HEK293 (cell line): ENCODE data around the gene IGSF9B.

ENCODE experiments used
- CTCF ChIA-PET: fragments of 350-600 bp; formaldehyde crosslinking; extraction: SDS; loops from one replicate; lab custom pipeline; 2021; ENCODE audit warnings: antibody characterized with exemption; lab: Yijun Ruan, JAX
- POLR2A ChIA-PET: fragments of 300-600 bp; formaldehyde crosslinking; extraction: SDS; loops from one replicate; lab custom pipeline; 2020; ENCODE audit warnings: antibody characterized with exemption, inconsistent platforms; lab: Yijun Ruan, JAX
- H3K27ac ChIP-seq: fragments of 200-500 bp; sonication (Bioruptor generic); 2 replicates; pipeline ENCODE4 v1.5.1; 2014; ENCODE audit warnings: low read depth, low read length, control low read depth, inconsistent platforms; ENCODE audit errors: extremely low read depth
- H3K36me3 ChIP-seq, 2 experiments: fragments of 200-500 bp in 1 of 2; sonication (Bioruptor generic) in 1 of 2; 1 replicate in 1 of 2; 2 replicates in 1 of 2; pipeline ENCODE4 v1.5.1; 2014 to 2017; ENCODE audit warnings: inconsistent platforms in 2 of 2, low read length in 2 of 2; ENCODE audit not compliant: control insufficient read depth in 2 of 2, insufficient read depth in 1 of 2
- H3K4me1 ChIP-seq: fragments of 200-500 bp; sonication (Bioruptor generic); 2 replicates; pipeline ENCODE4 v1.5.1; 2014; ENCODE audit warnings: mild to moderate bottlenecking, low read length, inconsistent platforms; ENCODE audit not compliant: control insufficient read depth, insufficient read depth
- H3K4me3 ChIP-seq: 2 replicates; pipeline ENCODE4 v1.5.1; 2011; ENCODE audit warnings: low read depth, mild to moderate bottlenecking, control low read depth, low read length, moderate library complexity
- H3K9me3 ChIP-seq: fragments of 200-500 bp; sonication (Bioruptor generic); 2 replicates; pipeline ENCODE4 v1.5.1; 2014; ENCODE audit warnings: low read depth, low read length, inconsistent platforms; ENCODE audit not compliant: control insufficient read depth, insufficient read depth
- CTCF ChIP-seq: fragments of 450-650 bp; formaldehyde crosslinking; IDR thresholded peaks from 2 replicates; pipeline ENCODE4 v1.5.1; 2016; ENCODE audit warnings: missing biosample characterization, missing genetic modification characterization
- HOXC10 ChIP-seq: sonication (generic); formaldehyde crosslinking; IDR thresholded peaks from 2 replicates; pipeline ENCODE4 v1.8.1; 2023; ENCODE audit warnings: mild to moderate bottlenecking, missing genetic modification reagents
- PRDM6 ChIP-seq: fragments of 450-650 bp; formaldehyde crosslinking; IDR thresholded peaks from 2 replicates; pipeline ENCODE4 v1.5.1; 2017; ENCODE audit warnings: missing biosample characterization, missing genetic modification characterization
- ZBTB26 ChIP-seq: fragments of 450-650 bp; formaldehyde crosslinking; optimal IDR thresholded peaks from 2 replicates; pipeline ENCODE3; 2016; ENCODE audit warnings: missing biosample characterization, mild to moderate bottlenecking, missing genetic modification characterization
- ZBTB49 ChIP-seq: fragments of 450-650 bp; formaldehyde crosslinking; IDR thresholded peaks from 2 replicates; pipeline ENCODE4 v1.5.1; 2016; ENCODE audit warnings: missing biosample characterization, missing genetic modification characterization, low read depth
- ZNF112 ChIP-seq: fragments of 450-650 bp; formaldehyde crosslinking; IDR thresholded peaks from 2 replicates; pipeline ENCODE4 v1.5.0; 2017; ENCODE audit warnings: missing biosample characterization, missing genetic modification characterization
- ZNF341 ChIP-seq: fragments of 450-650 bp; formaldehyde crosslinking; IDR thresholded peaks from 2 replicates; pipeline ENCODE4; 2016; ENCODE audit warnings: low read depth, missing biosample characterization, missing genetic modification characterization
- ZNF423 ChIP-seq: fragments of 450-650 bp; formaldehyde crosslinking; IDR thresholded peaks from 2 replicates; pipeline ENCODE4 v1.5.1; 2016; ENCODE audit warnings: missing biosample characterization, missing genetic modification characterization
- ZNF785 ChIP-seq: fragments of 450-650 bp; formaldehyde crosslinking; IDR thresholded peaks from 2 replicates; pipeline ENCODE4 v1.5.1; 2016; ENCODE audit warnings: missing biosample characterization, missing genetic modification characterization

IGSF9B gene

GRCh38 chr11:133927690-133928627 is 28.8 kb downstream of the IGSF9B start (continued):
- TF ChIP-seq ZBTB49 (tag by site-specific recombination) (no peak), CTCF (tag by site-specific recombination) (peak; percentile 81), ZNF423 (tag by site-specific recombination) (0 out of 2 replicates have a peak, but pooled peaks have one; percentile 19), ZNF785 (no peak), ZBTB26 (peak; percentile 24)

GRCh38 chr11:133926466-133927246 is 30.1 kb downstream of the IGSF9B start:
- ChIA-PET CTCF (interaction anchor here (0.5 to 2.5 kb wide), 20 partner anchors 11 to 761 kb away, joined by 3 to 23 read pairs (median 5); no protein-coding TSS in a partner anchor), POLR2A (interaction anchor here (1.5 kb wide), 1 partner anchor 142 kb away, joined by 3 read pairs; the partner anchor contains the start of gene JAM3)
- Histone ChIP-seq H3K9me3 (no peaks in the 10 kb centered on the region), H3K4me1 (no peaks in the 10 kb centered on the region), H3K27ac (no peak overlapping the region), H3K36me3 (peaks cover 0 to 38% of the 10 kb centered on the region in 2 experiments; a peak in 1 of 3 replicates), H3K4me3 (no peak overlapping the region)
- TF ChIP-seq HOXC10, result no peak

- no peak overlapping the region for H3K27ac ChIP-seq
- POLR2A ChIA-PET, result no interaction called here
- no peaks in the 10 kb centered on the region for H3K4me1 ChIP-seq
- CTCF ChIA-PET, result interaction anchor here (0.8 to 1.8 kb wide), 5 partner anchors 8 to 213 kb away, joined by 3 to 5 read pairs (median 4); no protein-coding TSS in a partner anchor
- peaks cover 0 to 44% of the 10 kb centered on the region in 2 experiments; a peak in 1 of 3 replicates for H3K36me3 ChIP-seq
- no peak for TF ChIP-seq ZNF341
- no peak overlapping the region for H3K4me3 ChIP-seq
- no peaks in the 10 kb centered on the region for H3K9me3 ChIP-seq
Observed at GRCh38 chr11:133925756-133926155, 31.0 kb downstream of the IGSF9B start.

GRCh38 chr11:133924661-133925060 is 32.1 kb downstream of the IGSF9B start:
- POLR2A ChIA-PET, result no interaction called here
- H3K9me3 ChIP-seq, result no peaks in the 10 kb centered on the region

More at GRCh38 chr11:133924661-133925060, 32.1 kb downstream of the IGSF9B start:
- TF ChIP-seq ZNF112 (tag by site-specific recombination), result peak; percentile 82; the same call in 1 of the 2 replicates
- TF ChIP-seq PRDM6 (tag by site-specific recombination), result no peak
- TF ChIP-seq, all 188 proteins: peak for 1
- no peak overlapping the region for H3K4me3 ChIP-seq
- H3K4me1 ChIP-seq, result no peaks in the 10 kb centered on the region
- CTCF ChIA-PET, result interaction anchor here (1.2 to 2.2 kb wide), 3 partner anchors 13 to 215 kb away, joined by 3 to 9 read pairs (median 5); no protein-coding TSS in a partner anchor
- no peak overlapping the region for H3K27ac ChIP-seq
- peaks cover 0 to 47% of the 10 kb centered on the region in 2 experiments; a peak in 1 of 3 replicates for H3K36me3 ChIP-seq
